ENCODE results near the gene FLNA. TPM values are rescaled to one million over a fixed set of nuclear protein-coding genes. Genes with fewer than 3 reads are reported as not detected.
A peak's percentile ranks its signal among the peaks of the same experiment; 100 is the strongest.

Gene FLNA
- total RNA-seq, 2 donors from 2014 or later, result 5,928 to 11,236 TPM

DNA sequence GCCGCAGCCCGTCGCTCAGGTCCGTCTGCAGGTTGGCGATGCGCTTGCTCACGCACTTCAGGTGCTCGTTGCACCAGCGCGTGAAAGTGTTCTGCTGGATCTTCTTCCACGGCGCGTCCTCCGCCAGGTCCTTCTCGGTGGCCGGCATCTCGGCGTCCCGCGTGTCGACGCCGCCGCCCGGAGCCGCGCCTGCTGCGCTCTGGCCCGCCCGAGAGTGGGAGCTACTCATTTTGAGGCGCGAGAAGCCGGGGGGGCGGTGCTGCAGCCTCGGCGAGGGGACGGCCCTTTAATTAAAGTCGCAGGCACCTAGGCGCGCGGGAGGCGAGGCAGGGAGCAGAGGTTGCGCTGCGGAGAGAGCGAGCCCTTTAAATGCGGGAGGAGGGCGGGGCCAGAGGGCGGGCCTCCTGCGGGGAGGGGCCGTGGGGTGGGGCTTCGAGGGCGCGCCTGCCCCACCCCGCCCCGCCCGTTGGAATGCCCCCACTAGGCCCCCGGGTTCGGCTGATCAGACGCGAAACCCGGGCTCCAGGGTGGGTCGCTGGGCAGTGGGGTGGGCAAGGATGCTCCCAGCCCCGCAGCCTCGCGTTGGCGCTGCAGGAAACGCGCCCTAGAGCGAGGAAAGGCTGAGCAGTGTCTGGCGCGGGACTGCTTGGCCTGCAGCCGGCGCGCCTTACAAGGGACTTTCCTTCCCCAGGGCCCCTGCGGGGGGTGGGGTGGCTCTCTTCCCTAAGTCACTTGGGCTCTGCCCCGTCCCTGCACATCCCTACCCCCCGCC, 3.2 kb downstream of the FLNA start:
- DNase-seq (ENCODE audit: low spot score), result peak; percentile 72

DNA sequence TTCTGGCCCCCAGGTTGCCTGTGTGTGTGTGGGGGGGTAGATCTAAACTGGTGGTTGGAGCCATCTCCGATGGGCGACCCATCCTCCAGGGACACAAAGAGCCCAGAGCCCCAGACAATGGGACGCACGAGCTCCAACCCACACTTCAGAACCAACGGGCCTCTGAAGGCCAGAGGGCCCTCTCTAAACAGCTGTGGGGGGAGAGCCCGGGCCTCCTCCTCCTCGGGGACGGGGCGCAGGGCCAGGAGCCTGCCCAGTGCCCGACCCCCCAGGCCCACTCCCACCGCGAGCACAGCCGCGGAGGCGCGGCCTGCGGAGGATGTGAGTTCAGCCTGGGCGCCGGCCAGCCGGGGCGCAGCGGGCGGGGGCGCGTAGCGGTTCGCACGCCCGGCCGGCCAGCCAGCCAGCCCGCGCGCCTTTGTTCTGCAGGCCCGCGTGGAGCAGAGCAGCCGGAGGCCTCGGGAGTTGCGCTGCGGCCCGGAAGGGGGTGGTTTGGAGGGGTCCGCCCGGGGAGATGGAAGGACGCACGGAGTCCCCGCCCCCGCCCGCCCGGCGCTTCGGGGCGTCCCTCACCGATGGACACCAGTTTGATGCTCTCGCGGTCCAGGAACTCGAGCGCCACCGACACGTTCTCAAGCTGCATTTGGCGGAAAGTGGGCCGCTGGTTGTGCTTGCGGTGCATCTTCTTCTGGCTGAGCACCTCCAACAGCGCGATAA, 4.0 kb downstream of the FLNA start:
- Histone ChIP-seq H3K27ac (peak overlapping the region; percentile 88 to 97), H3K9me3 (no peaks in the 10 kb centered on the region), H3K27me3 (replicated peaks; ENCODE audit: insufficient read depth) (no peaks in the 10 kb centered on the region), H3K36me3 (peaks cover 39% of the 10 kb centered on the region), H3K4me3 (peak overlapping the region; percentile 83), H3K4me1 (ENCODE audit: control insufficient read depth in 1 of 2, low read depth in 2 of 2) (peaks cover 11 to 34% of the 10 kb centered on the region in 2 donors)
- no peak for DNase-seq (ENCODE audit: low spot score)
- TF ChIP-seq, protein P1, sequence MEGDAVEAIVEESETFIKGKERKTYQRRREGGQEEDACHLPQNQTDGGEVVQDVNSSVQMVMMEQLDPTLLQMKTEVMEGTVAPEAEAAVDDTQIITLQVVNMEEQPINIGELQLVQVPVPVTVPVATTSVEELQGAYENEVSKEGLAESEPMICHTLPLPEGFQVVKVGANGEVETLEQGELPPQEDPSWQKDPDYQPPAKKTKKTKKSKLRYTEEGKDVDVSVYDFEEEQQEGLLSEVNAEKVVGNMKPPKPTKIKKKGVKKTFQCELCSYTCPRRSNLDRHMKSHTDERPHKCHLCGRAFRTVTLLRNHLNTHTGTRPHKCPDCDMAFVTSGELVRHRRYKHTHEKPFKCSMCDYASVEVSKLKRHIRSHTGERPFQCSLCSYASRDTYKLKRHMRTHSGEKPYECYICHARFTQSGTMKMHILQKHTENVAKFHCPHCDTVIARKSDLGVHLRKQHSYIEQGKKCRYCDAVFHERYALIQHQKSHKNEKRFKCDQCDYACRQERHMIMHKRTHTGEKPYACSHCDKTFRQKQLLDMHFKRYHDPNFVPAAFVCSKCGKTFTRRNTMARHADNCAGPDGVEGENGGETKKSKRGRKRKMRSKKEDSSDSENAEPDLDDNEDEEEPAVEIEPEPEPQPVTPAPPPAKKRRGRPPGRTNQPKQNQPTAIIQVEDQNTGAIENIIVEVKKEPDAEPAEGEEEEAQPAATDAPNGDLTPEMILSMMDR (IDR thresholded peaks at IDR 0.05), result no peak
- ATAC-seq (ENCODE audit: insufficient number of reproducible peaks, low FRiP score, low read depth), result no peak

More for the DNA sequence above, 3.2 kb downstream of the FLNA start:
- Histone ChIP-seq H3K36me3 (peaks cover 32% of the 10 kb centered on the region), H3K4me3 (peak overlapping the region; percentile 83), H3K27me3 (replicated peaks; ENCODE audit: insufficient read depth) (no peaks in the 10 kb centered on the region), H3K9me3 (no peaks in the 10 kb centered on the region), H3K27ac (peak overlapping the region; percentile 92 to 97), H3K4me1 (ENCODE audit: control insufficient read depth in 1 of 2, low read depth in 2 of 2) (peaks cover 11 to 30% of the 10 kb centered on the region in 2 donors)
- TF ChIP-seq, protein P1 (IDR thresholded peaks at IDR 0.05), result no peak
- no peak for ATAC-seq (ENCODE audit: insufficient number of reproducible peaks, low FRiP score, low read depth)

DNA sequence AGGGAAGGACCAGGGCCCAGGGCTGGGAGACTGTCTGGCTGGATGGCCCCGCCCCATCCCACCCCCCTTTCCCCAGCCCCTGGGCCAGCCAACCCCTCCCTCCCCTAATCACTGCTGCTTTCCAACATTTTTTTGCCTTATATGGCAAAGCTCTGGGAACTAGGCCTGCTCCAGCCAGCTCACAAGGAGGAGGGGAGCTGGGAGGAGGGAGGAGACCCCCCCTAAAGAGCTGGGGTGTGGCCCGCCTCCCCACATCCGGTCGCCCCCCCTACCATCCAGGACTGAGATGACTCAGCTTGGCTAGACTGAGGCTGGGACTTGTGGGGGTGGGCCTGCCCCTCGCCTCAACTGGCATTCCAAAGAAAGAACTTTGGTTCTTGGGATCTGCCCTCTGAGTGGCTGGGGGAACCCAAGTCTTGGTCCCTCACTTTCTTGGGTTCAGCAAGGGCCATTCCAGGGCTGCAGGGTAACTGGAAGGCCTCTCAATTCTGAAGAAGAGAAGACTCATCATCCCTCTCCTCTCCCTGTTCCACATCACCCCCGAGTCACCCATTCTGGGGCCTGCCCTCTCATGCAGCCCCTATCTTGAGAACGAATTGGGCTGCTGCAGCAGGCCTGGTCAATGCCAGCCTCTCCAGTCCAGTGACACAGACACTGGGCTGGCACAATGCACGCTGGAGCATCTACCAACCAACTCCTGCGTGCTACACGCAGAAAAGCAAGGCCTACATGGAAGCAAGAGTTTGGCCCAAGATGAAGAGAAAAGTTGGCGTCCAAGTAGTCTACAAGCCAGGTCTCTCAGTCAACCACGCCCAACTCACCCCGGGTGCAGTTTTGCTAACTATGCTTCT, 4.8 kb downstream of the FLNA start:
- no peaks in the 10 kb centered on the region for H3K9me3 ChIP-seq
- DNase-seq (ENCODE audit: low spot score) (peak; percentile 59), ATAC-seq (ENCODE audit: insufficient number of reproducible peaks, low FRiP score, low read depth) (peak; percentile 44)
- peaks cover 47% of the 10 kb centered on the region for H3K36me3 ChIP-seq
- H3K4me1 ChIP-seq (ENCODE audit: control insufficient read depth in 1 of 2, low read depth in 2 of 2), result peaks cover 11 to 37% of the 10 kb centered on the region in 2 donors
- TF ChIP-seq, protein P1 (IDR thresholded peaks at IDR 0.05), result no peak
- H3K4me3 ChIP-seq, result peak overlapping the region; percentile 83
- no peaks in the 10 kb centered on the region for H3K27me3 ChIP-seq (replicated peaks; ENCODE audit: insufficient read depth)
- peak overlapping the region; percentile 92 to 97 for H3K27ac ChIP-seq

DNA sequence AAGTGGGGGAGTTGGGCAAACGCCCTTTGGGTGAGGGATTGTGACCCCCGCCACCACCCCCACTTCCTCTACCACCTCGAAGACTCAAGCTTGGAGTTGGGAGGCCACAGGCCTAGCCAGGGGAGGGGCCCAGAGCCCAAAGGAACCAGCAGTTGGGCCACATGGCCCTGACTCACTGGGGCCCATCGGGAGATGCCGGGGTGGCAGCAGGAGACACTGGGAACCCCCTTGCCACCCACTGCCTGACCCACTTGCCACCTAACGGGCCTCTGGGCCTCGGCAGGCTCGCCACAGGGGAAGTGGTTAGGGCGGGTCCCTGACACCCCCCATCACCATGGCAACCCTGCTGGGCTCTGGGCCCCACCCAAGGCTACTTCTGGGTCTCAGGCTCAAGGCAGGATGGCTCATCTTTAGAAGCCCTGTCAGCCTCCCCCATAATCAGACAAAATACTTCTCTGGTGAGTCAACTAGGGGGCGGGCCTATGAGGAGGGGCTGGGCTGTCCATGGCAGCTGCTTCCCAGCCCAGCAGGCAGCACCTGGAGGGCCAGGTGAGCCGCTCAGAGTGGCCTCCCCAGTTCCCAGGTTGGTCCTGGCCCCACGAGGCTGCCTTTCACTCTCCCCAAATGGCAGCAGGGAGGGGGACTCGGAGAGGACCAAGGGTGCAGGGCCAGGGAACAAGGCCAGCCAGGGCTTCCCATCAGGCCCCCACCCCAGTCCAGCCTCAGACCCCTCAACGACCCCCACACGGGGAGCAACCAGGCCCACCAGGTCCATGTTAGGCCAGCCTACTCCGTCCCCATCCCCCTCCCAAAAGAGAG, 5.6 kb downstream of the FLNA start:
- Histone ChIP-seq H3K4me1 (ENCODE audit: control insufficient read depth in 1 of 2, low read depth in 2 of 2) (peaks cover 11 to 45% of the 10 kb centered on the region in 2 donors), H3K27me3 (replicated peaks; ENCODE audit: insufficient read depth) (no peaks in the 10 kb centered on the region), H3K27ac (peak overlapping the region; percentile 92 to 97), H3K4me3 (peak overlapping the region; percentile 83), H3K9me3 (no peaks in the 10 kb centered on the region), H3K36me3 (peaks cover 55% of the 10 kb centered on the region)
- DNase-seq (ENCODE audit: low spot score) (peak; percentile 67), ATAC-seq (ENCODE audit: insufficient number of reproducible peaks, low FRiP score, low read depth) (peak; percentile 21)
- TF ChIP-seq, protein P1 (IDR thresholded peaks at IDR 0.05), result no peak
